ENCODE measurements around the gene SLC26A8. TPM values are rescaled to one million over a fixed set of nuclear protein-coding genes. Genes with fewer than 3 reads are reported as not detected.
"Not testable (repeated sequence)": the region's sequence is repeated elsewhere in the genome, so short reads cannot be mapped to it uniquely, and the experiment has no call there.

SLC26A8 gene
- total RNA-seq, 1 donor from 2014 or later = not detected

DNA sequence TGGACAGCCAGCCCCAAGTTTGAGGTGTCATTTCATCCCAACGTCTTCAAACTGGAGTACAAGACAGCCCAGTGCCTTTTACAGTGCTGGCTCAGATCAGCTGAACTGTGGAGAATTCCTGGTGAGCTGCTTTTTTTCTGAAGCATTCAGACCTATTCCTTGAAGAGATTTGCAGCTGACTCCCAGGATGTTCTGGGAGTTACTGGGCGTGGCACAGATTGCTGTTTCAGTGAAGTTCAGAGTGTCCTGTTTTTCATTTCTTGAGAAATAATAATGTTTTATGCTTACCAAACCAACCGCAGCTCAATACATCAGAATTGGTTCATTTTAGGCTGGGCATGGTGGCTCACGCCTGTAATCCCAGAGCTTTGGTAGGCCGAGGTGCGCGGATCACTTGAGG lies 70.1 kb downstream of the SLC26A8 start:
- no peak for DNase-seq (ENCODE audit: low read depth)

DNA sequence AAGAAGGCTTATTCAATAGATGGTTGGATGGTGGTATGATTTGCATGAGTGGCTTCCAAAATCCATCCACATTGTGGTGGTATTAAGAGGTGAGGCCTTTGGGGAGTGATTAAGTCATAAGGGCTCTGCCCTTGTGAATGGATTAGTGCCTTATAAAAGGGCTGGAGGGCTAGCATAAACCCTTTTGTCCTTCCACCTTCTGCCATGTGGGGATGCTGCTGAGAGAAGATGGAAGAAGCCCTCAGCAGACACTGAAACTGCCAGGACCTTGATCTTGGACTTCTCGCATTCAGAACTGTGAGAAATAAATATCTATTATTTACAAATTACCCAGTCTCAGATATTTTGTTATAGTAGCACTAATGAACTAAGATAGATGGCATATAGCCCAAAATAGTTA lies 75.7 kb downstream of the SLC26A8 start:
- DNase-seq (ENCODE audit: low read depth) = peak; percentile 12

DNA sequence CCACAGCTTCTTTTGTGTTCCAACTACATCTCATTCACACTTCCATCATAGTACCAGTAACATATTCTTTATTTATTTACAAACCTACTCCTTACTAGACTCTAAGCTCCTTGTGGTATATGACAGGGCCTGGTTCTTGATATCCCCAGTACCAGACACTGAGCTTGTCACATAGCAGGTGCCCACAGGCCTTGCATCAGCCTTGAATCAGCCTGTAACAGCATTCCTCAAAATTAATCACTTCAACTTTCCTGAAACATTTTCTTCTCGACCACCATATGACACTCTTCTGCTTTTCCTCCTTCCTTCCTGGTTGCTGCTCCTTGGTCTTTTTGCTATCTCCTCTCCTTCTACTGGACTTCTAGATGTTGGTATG lies 78.8 kb downstream of the SLC26A8 start:
- no peak for DNase-seq (ENCODE audit: low read depth)

DNA sequence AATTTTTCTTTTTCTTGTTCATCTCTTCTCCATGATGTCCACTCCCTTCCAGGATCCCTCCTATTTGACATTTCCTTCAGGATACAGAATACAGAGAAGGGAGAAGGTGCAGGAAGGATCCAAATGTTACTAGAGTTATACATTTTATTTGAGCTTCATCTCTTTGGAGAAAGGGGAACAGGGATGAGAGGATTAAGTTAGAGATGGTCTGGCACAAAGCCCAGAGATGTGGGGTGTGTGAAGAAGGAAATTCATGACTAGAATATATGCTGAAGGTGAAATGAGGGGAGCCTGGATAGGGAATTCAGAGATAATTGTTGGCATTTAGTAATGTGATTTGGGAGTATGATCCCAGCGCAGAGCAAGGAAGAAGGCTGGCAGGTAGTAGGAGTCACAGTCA lies 81.1 kb downstream of the SLC26A8 start:
- no peak for DNase-seq (ENCODE audit: low read depth)

DNA sequence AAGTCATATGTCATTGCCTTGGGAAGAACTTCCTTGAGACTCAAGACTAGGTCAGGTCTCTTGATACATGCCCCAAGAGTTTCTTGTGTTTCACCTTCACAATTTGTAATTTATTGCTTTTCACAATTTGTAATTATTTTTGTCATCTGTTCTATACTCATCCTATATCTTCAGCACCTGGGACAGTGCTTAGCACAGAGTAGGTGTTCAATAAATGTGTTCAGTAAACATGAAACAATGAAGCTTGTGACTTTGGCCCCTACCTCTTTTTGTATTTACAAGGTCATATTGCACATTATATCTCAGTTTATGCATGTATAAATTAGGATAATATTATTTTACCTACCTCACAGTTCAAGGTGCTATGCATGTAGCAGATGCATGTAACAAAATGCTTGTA lies 82.1 kb downstream of the SLC26A8 start:
- no peak for DNase-seq (ENCODE audit: low read depth)

DNA sequence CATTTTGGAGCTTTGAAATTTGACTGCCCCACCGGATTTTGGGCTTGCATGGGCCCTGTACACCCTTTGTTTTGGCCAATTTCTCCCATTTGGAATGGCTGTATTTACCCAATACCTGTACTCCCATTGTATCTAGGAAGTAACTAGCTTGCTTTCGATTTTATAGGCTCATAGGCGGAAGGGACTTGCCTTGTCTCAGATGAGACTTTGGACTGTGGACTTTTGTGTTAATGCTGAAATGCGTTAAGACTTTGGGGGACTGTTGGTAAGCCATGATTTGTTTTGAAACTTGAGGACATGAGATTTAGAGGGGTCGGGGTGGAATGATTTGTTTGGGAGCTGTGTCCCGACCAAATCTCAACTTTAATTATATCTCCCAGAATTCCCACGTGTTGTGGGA lies 83.3 kb downstream of the SLC26A8 start:
- not testable (repeated sequence) for DNase-seq (ENCODE audit: low read depth)

DNA sequence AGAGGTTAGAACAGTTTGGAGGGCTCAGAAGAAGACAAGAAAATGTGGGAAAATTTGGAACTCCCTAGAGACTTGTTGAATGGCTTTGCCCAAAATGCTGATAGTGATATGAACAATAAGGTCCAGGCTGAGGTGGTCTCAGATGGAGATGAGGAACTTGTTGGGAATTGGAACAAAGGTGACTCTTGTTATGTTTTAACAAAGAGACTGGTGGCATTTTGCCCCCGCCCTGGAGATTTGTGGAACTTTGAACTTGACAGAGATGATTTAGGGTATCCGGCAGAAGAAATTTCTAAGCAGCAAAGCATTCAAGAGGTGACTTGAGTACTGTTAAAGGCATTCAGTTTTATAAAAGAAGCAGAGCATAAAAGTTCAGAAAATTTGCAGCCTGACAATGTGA lies 84.4 kb downstream of the SLC26A8 start:
- not testable (repeated sequence) for DNase-seq (ENCODE audit: low read depth)

DNA sequence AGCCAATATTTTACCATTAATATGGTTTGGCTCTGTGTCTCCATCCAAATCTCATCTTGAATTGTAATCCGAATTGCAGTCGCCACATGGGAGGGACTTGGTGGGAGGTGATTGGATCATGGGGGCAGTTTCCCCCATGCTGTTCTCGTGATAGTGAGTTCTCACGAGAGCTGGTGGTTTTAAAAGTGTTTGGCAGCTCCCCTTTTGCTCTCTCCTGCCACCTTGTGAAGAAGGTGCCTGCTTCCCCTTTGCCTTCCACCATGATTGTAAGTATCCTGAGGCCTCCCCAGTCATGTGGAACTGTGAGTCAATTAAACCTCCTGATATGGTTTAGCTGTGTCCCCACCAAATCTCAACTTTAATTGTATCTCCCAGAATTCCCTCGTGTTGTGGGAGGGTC lies 85.2 kb downstream of the SLC26A8 start:
- DNase-seq (ENCODE audit: low read depth) = not testable (repeated sequence)

DNA sequence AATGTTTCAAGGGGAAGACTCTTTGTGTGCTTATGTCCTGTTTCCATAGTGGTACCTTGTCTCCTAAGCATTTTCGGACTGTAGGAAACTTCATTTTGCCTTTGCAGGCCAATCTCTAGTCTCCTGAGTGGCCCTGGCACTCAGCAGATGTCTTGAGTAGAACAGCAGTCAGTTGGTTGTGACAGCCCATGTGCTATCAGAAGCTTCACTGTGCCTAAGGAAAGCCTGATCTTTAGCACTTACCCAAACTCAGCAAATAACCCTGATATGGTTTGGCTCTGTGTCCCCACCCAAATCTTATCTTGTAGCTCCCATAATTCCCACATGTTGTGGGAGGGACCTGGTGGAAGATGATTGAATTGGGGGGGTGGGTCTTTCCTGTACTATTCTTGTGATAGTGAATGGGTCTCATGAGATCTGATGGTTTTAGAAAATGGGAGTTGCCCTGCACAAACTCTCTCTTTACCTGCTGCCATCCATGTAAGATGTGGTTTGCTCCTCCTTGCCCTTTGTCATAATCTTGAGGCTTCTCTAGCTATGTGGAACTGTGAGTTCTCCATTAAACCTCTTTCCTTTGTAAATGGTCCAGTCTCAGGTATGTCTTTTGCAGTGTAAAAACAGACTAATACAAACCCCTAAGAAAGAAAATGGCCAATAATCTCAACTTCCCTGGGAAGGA lies 87.6 kb downstream of the SLC26A8 start:
- no peak for DNase-seq (ENCODE audit: low read depth)

DNA sequence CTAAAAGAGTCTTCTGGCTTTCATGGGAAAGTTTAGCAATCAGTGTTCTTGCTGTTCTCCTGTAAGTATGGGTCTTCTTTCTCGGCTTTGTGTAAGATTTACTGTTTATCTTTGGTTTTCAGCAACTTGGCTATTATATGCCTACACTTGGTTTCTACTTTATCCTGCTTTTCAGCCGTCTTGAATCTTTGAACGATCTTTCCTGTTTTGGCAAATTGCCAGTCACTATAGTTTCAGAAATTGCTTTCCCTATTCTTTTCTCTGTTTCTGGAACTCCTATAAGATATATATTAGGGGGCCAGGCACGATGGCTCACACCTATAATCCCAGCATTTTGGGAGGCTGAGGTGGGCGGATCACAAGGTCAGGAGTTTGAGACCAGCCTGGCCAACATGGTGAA lies 89.0 kb downstream of the SLC26A8 start:
- DNase-seq (ENCODE audit: low read depth) = no peak

DNA sequence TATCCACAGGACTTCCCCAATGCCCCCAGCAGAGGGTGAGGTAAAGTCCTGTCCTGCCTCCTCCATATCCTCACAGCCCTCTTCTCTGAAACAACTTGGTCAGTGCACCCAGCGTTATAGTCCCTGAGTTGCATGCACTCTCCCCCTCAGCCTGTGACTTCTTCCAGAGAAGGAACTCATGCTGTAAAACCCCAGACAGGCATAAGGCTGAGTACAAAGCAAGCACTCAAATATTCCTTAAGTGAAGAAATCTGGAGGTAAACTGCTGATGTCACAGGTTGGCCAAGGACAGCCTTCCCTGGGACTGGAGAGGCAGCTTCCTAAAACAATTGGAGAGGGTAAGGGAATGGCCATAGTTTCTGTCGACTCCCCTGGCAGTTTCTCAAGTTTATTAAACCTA lies 90.6 kb downstream of the SLC26A8 start:
- no peak for DNase-seq (ENCODE audit: low read depth)

DNA sequence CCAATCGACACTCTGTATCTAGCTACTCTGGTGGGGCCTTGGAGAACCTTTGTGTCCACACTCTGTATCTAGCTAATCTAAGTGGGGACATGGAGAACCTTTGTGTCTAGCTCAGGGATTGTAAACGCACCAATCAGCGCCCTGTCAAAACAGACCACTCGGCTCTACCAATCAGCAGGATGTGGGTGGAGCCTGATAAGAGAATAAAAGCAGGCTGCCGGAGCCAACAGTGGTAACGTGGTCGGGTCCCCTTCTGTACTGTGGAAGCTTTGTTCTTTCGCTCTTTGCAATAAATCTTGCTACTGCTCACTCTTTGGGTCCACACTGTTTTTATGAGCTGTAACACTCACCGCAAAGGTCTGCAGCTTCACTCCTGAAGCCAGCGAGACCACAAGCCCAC lies 92.6 kb downstream of the SLC26A8 start:
- DNase-seq (ENCODE audit: low read depth) = not testable (repeated sequence)

DNA sequence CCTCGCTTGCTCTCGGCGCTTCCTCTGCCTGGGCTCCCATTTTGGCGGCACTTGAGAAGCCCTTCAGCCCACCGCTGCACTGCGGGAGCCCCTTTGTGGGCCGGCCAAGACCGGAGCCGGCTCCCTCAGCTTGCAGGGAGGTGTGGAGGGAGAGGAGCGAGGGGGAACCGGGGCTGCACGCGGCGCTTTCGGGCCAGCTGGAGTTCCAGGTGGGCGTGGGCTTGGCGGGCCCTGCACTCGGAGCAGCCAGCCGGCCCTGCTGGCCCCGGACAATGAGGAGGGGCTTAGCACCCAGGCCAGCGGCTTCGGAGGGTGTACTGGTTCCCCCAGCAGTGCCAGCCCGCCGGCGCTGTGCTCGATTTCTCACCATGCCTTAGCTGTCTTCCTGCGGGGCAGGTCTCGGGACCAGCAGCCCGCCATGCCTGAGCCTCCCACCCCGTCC lies 93.3 kb downstream of the SLC26A8 start:
- no peak for DNase-seq (ENCODE audit: low read depth)

DNA sequence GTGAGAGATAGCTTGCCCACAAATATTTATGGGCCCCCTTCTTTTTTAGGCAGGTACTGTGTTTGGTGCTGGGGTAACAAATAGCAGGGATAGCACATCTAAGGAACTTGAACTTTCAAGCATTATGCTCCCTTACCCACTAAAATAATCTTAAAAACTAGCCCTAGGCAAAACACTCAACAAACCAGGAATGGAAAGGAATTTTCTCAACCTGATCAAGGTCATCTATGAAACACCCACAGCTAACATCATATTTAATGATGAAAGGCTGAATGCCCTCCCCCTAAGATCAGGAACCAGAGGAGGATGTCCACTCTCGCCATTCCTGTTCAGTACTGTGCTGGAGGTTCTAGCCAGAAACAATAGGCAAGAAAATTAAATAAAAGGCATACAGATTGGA lies 94.8 kb downstream of the SLC26A8 start:
- no peak for DNase-seq (ENCODE audit: low read depth)

DNA sequence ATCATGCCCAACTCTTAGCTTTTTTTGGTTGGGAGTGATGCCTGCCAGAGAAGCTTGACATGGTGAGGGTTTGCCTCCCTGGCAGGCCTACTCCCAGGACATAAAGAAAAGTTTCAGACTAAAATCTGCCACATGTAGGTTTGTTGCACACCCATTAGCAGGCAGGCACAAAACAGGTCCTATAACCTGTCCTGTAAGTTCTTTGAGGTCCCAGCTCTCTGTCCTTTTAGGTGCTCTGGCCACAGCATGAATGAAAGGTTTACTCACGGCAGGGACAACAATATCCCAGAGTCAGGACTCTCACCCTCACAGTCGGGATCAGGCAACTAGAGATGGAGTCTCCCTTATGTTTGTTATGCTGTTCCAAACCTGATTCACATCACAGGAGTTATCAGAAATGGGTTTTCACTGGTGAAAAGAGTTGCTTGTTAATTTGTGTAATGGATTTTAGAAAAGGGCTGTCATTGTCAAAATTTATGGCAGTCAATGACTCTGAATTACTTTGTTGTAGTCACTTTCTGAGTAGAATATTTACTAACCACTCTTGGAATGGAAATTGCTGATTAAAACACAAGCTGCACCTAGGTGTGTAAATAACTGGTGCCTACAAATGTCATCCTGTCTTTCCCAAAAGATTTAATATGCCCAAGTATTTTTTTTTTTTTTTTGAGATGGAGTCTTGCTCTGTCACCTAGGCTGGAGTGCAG lies 97.8 kb downstream of the SLC26A8 start:
- no peak for DNase-seq (ENCODE audit: low read depth)

DNA sequence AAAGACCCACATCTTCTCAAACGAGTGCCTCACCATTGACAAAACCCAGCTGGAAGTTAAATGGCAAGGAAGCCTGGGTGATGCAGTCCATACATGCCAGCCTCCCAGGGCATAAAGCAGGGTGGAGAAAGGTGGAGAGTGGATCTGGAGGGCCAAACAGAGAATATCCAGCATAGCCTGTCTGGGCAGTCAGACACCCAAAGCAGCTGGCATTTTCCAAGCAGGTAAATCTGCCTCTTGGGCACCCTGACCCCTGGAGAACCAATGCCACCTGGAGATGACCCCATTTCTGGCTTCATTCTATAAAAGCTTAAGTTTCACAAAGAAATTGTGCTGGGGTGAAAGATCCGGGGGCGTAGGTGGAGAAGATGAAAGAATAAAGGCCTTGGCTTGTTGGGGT lies 98.5 kb downstream of the SLC26A8 start:
- DNase-seq (ENCODE audit: low read depth) = no peak

DNA sequence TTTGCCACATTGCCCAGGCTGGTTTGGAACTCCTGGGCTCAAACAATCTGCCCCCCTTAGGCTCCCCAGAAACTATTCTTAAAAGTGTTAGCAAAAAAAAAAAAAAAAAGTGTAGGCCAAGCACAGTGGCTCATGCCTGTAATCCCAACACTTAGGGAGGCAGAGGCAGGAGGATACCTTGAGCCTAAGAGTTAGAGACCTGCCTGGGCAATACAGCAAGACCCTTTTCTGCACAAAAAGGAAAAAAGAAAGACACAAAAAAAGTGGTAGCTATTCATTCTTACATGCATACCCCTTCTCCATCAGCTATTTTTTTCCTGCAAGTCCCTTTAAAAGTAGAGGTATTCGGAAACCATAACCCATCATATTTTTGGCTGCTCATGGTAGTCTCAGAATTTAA lies 100.3 kb downstream of the SLC26A8 start:
- no peak for DNase-seq (ENCODE audit: low read depth)

DNA sequence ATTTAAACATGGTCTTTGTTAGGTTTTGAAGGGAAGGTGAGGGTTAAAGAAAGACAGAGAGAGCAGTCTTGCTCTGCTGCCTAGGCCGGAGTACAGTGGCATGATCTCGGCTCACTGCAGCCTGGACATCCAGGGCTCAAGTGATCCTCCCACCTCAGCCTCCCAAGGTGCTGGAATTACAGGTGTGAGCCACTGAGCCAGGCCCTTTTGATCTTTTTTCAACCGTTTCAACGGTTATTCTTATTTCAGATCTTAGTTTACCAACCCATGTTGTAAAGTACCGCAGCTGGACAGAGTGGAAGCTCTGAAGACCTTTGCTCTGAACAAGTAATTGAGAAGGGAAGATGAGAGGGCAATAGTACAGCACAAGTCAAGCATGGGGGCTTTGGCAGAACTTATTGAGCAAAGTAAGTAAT lies 102.3 kb downstream of the SLC26A8 start:
- no peak for DNase-seq (ENCODE audit: low read depth)

DNA sequence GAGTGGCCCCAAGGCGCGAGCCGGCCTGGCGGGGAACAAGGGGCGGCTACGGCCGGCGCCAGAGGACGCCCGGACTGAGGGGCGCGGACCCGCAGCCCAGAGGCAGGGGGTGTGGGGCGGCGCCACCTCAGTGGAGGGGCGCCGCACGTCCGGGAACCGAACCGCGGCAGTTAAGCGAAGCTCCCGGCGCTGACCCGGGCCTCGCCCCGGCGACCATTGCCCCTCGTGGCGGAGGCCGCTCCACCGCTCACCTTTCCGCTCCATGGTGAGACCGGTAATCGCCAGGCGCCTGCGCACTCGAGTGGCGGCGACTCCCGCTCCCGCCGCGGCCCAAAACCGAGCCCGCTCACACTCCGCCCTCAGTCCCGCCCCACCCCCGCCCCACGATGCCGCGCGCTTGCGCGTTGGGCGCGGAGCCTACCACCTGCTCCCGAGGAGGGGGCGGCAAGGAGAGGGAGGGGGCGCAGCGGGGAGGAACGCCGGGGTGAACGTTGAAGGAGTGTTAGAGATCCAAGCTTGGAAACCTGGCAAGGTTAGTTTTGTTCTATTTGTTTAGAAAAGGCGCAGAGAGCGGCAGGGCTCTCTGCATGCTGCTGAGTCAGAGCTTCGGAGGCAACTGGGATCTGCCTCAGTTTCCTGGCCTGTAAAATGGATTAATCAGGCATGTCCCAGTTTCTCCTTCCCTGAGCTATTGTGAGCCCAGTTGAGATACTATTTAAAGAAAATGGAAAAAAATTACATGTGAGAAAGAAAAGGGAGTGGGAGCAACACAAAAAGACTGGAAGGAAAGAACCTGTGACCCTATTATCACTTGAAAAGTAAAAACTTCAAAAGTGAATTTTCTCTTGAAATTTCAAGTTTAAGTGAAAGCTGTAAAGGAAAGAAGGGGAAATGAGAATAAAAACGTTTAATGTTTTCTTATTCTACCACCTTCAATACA lies 103.4 kb downstream of the SLC26A8 start, which contains the start of gene SRPK1:
TSS of gene SRPK1 (minus strand) at position 306 of the 940 bp plus-strand sequence. CDS start at position 264, 42 bp downstream.
- DNase-seq (ENCODE audit: low read depth) = peak; percentile 90

DNA sequence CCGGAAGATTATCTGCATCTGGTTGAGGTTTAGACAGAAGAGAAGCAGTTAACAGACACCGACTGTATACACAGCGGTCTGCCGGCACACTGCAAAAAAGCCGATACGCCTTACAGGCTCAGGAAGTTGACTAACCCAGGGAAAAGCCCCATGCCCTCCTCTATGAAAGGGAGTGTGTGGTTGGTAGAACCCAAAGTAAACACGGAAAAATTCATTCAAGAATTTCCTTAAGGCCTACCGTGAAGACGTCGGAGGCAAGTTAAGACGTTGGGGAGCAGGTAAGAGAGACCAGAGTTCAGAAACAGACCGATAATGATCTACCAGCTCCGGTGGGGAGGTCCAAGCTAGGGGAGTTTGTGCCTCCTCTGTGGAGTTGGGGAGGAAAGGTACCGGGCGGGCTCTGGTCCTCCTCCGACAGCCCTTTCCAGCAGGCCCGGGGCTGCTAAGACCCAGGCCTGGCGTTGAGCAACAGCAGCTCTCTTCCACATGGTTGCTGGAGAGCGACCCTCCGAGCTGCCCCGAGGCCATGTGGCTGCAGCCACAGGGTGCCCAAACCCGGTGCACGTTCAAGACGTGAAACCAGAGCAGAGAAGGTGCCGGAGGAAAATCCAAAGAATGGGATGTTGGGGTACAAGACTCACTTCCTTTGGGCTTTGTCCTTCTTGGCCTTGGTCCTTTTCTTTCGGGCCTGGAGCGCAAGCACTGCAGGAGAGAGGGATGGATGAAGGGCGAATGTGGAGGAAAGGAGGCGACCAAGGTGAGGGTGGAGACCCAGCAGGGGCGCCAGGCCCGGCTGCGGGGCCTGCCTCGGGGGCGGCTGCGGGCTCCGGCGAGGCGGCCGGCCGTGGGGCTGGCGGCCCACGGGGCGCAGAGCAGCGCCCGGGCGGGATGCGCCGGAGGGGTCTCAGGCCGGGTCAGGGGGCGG lies 104.4 kb downstream of the SLC26A8 start:
- DNase-seq (ENCODE audit: low read depth) = peak; percentile 26

Measured in myocyte (in vitro differentiated cells).